Measurements from ENCODE around the gene LHX3.

DNA sequence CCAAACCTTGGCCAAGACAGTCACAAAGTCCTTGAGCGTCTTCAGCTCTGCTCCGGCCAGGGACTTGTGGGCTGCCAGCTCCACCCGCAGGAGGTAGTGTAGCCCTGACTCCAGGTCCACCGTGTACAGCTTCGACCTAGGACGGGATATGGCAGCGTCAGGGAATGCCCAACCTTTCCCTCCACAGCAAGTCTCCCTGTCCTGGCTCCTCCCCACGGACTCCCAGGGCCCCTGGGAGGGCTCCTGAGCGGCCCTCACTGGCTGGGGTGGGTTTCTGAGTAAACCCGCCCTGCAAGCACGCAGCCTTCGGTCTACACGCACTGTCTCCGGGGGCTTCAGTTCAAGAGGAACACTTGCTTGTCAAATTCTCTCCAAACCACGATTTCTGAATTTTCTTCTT is 13.7 kb upstream of the LHX3 start:
- TF ChIP-seq, protein P1, sequence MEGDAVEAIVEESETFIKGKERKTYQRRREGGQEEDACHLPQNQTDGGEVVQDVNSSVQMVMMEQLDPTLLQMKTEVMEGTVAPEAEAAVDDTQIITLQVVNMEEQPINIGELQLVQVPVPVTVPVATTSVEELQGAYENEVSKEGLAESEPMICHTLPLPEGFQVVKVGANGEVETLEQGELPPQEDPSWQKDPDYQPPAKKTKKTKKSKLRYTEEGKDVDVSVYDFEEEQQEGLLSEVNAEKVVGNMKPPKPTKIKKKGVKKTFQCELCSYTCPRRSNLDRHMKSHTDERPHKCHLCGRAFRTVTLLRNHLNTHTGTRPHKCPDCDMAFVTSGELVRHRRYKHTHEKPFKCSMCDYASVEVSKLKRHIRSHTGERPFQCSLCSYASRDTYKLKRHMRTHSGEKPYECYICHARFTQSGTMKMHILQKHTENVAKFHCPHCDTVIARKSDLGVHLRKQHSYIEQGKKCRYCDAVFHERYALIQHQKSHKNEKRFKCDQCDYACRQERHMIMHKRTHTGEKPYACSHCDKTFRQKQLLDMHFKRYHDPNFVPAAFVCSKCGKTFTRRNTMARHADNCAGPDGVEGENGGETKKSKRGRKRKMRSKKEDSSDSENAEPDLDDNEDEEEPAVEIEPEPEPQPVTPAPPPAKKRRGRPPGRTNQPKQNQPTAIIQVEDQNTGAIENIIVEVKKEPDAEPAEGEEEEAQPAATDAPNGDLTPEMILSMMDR (conservative IDR thresholded peaks at IDR 0.05; ENCODE audit: low read depth, low read length): no peak
- no peak for TF ChIP-seq EZH2 (IDR thresholded peaks at IDR 0.05; ENCODE audit: borderline replicate concordance, low read depth, low read length, poor library complexity, severe bottlenecking)

Data from A673 (cell line).